Activated CD4-positive, alpha-beta T cell treated with anti-CD3 and anti-CD28 coated beads, Interleukin-2, Interleukin-4, amounts not matched to agents 100 ng/mL and 50 ng/mL, durations not matched to agents 16 hours and 8 hours (primary cell): ENCODE measurements around the gene CAMTA1.
A peak's percentile ranks its signal among the peaks of the same experiment; 100 is the strongest.

ENCODE experiments used
- DNase-seq: peaks from one replicate; pipeline ENCODE4 v3.0.0-alpha.2; 2020; ENCODE audit warnings: low spot score

Gene CAMTA1

DNA sequence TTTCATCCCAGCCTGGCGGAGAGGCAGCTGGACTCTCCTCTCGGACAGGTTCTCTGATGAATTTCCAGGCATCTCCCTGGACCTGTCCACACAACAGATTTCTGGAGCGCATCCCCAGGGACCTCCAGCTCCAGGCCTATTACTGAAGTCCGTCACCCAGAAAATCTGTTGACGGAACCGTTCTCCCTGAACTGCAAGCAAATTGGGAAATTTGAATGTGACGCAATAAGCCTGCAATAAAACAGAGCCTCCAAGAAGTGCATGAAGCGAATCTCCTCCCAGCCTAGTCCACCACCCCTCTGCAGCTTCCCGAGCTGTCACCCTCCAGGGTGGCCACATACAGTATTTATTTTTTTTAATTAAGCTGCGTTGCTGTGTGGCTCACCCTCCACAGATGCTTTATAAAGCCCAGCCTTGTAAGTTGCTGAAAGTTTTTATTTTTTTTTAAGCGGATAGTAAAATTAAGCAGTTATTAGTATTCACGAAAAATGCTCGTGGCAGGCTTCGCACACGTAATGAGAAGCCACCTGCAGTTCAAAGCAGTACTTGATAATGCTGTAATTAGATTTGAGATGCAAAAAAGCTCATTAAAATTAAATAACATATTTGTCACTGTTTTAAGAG is 173.3 kb downstream of the CAMTA1 start:
- no peak for DNase-seq

DNA sequence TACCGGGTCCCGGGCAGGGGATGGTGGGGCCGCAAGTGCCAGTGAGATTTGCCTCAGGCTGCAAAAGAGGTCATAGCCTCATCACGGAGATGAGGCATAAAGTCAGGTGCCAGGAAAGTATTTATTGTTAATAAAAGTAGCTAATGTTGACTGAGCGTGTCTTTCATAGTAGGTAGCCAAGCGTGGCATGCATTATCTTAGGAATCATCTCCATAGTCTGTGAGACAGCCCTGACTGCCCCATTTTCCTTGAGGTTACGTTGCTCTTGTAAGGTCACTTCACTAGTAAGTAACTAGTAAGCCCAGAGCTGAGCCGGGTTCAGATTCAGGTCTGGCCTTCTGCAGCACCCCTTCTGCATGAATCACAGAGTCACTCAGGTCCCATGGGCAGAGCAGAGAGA is 174.2 kb downstream of the CAMTA1 start:
- no peak for DNase-seq

DNA sequence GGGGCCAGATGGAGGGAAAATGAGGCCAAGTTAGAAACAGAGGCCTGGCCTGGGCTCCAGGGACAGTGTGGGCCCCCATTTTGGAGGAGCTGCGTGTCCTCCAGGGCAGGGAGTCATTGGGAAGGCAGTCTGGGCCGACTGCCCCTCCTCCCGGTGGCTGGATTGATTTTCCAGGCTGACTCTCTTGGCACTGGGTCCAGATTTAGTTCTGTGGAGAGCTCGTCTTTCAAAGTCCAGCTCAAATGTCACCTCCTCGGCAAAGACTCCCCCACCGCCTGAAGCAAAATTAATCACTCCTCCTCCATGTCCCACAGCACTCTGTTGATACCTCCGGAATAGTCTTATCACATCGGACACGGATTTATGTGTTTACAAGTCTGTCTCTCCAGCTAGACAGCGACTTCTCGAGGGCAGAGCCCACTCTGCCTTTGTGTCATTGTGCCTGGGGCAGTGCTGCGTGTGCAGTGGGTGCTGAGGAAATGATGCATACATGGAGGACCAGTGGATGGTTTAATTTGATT is 175.1 kb downstream of the CAMTA1 start:
- DNase-seq, result no peak

DNA sequence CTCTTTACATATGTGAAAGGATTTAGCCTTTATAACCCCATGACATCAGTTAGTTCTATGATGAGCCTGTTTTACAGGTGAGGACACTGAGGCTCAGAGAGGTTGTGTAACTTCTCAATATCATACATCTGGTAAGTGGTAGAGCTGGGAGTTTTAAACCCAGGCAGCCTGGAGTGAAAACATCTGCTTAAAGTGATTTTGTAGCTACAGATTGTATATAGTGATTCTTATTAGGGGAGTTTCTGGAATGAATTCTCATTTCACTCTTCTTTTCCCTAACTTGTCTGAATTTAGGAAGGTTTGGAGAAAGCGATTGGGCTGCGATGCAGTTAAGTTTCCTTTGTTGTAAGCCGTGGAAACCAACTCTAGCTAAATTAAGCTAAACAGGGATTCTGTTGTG is 175.6 kb downstream of the CAMTA1 start:
- DNase-seq, result no peak

DNA sequence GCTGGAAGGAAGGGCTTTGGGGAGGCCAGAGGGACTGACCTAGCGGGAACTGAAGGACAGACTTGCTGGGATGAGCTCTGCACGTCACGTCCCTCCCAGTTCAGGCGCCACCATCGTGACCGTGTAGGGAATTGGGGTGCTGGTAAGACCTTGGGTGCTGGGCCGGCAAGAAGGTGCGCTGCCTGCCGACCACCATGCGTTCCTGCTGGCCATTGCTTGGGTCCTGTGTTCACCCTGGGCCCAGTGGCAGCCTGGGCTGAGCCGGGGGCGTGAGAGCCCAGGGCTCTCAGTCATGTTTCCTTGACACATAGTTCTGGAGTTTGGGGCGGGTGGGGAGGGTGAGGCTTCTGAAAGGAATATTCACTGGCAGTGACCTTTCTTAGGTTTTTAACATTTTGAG is 176.0 kb downstream of the CAMTA1 start:
- no peak for DNase-seq

DNA sequence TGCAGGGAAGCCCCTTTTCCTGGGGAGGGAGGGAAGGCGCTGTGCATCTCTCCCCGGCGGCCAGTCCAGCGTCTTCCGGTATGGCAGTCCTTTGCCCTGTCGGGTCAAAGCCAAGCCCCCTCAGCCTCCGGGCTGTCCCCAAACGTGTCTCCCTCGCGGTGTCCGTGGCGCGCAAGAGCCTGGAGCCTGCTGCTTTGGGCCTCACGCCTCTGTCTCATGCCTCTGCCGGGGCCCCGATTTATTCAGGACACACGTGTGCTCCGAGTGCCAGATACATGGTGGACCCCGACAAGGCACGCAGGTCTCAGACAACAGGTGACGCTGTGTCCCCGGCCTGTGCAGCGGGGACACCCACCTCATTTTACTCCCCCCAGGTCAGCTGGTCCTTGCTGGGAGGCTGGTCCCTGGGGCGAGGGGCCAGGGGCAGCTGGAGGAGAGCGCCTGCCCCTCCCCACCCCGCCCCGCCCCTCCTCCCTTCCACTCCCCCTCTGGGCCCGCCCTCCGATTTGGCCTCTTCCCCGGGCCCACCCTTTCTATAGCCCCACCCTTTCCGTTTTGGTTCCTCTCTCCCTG is 176.7 kb downstream of the CAMTA1 start:
- DNase-seq, result no peak

DNA sequence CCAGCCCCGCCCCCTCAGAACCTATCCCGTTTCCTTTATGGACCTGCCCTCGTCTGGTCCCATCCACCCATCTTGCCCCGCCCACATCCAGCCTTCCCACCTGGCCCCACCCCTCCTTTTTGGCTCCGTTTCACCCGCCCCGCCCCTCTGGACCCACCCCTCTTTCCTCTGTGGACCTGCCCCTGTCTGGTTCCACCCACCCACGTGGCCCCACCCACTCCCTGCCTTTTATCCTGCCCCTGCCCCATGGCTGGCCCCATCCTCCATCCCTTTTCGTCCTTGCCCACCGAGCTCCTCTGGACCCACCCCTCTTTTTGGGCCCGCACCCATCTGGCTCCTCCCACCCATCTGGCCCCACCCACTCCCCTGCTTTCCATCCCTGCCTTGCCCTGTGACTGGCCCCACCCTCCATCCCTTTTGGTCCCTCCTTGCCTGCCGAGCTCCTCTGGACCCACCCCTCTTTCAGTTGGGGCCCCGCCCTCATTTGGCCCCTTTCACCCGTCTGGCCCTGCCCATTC is 177.3 kb downstream of the CAMTA1 start:
- DNase-seq, result peak; percentile 33

DNA sequence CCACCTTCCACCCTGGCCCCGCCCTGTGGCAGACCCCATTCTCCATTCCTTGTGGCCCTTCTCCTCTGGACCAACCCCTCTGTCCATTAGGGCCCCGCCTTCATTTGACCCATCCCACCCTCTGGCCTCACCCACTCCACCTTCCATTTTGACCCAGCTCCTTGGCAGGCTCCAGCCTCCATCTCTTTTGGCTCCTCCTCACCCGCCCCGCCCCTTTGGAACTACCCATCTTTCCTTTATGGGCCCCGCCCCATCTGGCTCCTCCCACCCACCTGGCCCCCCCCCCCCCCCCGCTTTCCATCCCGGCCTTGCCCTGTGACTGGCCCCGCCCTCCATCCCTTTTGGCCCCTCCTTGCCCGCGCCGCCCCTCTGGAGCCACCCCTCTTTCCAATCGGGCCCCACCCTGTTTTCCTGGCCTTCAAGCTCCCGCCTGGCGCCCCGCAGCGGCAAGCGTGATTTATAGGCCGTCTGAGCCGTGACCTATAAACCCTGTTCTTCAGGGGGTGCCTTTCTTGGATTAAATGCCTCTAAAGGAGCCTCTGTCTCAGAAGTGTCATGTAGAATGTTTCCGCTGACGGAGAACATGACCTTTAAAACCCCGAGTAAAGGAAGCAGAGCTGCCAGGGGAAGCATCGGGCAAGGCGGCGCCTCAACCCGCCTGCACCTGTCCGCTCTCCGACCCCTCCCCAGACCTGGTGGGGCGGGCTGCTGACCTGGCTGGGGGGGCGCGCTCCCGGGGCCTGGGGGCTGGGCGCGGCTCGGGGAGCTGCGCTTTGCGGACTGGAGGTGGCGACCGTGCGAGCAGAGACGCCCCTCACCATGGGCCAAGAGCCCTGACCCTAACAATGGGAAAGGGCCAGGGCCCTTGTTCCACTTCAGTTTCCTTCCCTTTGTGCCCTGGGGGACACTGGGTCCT is 178.0 kb downstream of the CAMTA1 start:
- peak; percentile 47 for DNase-seq

DNA sequence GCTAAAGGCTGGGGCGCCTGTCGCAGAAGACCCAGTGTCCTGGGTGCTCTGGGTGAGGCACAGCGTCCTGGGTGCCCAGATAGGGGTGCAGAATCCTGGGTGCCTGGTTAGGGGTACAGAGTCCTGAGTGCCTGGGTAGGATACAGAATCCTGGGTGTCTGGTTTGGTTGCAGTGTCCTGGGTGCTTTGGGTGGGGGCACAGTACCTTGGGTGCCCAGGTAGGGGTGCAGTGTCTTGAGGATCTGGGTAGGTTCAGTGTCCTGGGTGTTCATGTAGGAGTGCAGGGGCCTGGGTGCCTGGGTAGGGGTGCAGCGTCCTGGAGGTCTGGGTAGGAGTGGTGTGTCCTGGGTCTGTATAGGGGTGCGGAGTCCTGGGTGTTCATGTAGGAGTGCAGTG is 178.7 kb downstream of the CAMTA1 start:
- DNase-seq, result no peak

DNA sequence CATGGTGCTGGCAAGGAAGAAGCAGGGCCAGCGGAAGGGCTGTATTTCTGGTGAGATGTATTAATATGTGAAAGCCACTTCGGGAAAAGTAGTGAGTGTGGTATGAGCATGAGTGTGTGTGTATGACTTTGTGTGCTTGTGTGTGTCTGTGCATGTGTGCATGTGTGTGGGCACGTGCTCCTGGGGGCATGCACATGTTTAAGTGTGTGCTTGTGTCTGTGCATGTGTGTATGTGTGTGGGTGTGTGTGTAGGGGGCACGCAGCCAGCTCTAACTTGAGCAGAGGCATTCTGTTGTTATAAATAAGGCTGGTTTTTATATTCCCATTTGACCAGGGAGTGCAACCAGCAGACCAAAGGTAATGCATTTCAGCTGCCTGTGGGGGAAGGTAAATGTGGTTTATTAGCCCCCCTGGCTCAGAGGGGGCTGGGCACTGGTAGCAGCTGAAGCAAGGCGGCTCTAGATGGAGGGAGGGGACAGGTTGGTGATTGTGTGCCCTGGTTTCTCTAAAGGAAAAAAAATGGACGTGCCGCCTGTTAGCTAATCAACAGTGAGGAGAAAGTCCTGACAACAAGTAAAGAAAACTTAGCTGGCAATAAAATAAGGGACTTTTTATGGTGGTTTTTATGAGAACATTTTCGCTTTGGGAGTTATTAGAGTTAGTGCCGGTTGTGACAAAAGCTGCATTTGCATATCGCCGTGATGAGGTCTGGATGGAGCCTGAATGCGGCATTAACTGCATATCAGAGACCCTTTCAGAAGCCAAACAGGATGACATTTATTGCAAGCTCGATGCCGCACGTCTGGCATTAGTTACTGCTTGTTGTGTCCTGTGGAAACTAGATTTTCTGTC is 180.1 kb downstream of the CAMTA1 start:
- DNase-seq, result no peak

DNA sequence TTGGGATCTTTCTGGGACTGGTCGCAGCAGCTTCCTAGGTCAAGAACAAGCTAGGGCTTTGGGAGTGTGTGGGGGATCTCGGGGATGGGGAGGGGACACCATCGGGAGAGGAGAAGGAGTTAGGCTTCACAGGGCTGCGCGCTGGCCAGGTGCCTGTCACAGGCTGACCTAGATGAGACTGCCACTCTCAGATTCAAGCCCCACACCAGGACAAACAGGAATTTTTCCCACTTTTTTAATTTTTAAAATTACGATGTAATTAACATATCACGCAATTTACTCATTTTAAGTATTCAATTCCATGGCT is 180.6 kb downstream of the CAMTA1 start:
- DNase-seq, result no peak

DNA sequence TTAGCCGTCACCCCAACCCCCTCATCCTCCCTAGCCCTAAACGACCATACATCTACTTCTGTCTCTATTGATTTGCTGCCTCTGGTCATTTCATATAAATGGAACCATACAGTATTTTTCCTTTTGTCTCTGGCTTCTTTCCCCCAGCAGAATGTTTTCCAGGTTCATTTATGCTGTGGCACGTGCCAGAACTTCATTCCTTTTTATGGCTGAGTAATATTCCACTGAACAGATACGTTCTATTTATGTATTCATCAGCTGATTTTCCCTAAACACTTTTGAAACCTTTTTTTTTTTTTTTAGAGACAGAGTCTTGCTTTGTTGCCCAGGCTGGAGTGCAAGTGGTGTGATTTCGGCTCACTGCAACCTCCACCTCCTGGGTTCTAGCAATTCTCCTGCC is 181.1 kb downstream of the CAMTA1 start:
- DNase-seq, result no peak

DNA sequence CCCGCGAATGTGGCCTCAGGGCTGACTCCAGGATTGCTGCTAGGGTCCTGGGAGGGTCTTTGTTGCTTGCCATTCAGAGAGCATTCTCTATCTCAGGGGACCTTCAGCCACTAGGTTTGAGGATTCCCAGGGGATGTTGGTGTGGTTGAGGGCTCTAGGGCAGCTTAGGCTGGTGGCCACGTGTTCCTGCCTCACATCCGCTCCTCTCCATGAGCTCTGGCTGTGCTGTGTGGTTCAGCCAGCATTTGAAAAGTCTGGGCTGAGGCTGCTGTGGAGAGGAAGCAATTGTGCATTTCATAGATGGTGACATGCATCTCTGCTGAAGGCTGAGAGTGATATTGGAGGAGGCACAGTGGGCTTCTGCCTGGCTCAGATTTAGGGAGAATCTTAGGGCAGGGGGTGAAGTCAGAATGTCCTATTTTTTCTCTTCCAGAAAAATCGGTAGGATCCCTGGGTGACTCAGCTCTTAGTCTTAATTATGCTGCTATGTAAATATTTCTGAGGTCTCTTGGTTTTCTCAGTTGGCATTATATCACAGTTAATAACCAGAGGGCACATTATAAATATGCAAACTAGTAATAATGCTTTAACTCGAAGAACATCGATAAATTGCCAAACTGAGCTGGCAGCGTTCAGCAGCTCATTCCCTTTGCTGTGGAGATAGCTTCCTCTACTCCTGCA is 182.3 kb downstream of the CAMTA1 start:
- DNase-seq, result no peak

DNA sequence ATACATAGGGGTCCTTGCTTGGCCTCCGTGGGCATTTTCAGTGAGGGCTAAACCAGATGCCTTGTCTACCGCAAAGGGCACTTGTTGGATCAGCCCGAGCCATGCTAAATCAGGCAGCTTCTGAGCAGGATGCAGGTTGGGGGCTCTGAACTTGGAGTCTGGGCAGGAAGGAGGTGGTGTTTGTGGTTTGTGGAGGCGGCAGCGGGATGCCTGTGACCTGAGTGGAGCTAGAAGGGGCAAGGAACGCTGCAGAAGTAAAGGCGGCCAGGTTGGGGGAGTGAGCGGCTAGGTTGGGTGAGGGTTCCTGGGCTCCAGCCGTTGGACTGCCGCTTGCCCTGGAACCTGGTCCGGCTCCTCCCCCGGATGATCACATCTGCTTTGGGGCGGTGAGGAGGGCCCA is 183.9 kb downstream of the CAMTA1 start:
- DNase-seq, result peak; percentile 13

DNA sequence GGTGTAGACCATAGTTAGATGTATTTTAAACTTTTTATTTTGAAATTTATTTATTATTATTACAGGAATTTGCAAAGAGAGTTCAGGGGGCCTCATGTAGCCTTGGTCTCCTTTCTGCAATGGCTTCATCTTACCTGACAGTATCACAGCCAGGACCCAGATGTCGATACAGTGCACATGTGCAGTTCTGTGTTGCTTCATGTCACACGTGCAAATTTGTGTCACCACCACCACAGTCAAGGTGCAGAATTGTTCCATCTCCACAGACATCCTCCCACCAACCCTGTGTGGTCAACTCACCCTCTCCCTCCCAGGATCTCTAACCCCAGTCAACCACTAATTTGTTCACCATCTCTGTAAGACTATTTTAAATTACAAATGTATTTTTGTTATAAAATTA is 184.5 kb downstream of the CAMTA1 start:
- DNase-seq, result no peak

DNA sequence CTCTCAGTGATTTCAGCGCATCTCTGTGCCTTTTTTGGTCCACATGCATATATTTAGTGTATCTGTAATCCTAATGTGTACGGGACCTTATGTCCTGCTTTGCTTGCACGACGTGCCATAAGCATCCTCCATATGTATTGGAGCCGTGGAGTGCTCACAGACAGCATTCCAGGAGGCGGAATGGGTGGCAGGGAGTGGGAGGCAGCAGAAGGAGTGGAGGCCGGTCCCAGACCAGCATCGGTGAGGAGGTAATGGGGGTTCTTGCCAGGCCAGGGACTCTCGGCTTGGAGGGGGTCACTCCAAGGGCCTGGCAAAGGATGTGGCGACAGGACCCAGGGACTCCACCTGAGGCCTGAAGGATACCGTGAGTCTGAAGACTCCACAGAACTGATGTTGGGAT is 185.0 kb downstream of the CAMTA1 start:
- DNase-seq, result no peak

DNA sequence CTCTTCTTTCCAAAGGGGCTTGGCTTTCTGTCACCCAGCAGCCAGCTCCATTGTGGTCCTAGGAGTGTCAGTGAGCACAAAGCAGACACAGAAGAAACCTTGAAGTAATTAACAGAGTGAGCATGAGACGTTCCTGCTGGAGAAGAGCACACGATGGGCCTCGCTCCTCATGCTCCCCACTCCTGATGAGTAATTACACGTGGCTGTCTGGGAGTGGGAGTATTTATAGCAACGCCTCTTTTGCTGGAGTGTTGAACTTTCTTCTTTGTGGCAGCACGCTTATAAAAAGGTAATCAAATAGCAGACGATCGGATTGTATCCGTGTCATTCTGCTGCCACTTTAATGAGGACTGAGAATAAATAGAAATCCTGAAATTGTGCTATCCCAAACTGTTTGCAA is 185.8 kb downstream of the CAMTA1 start:
- no peak for DNase-seq

DNA sequence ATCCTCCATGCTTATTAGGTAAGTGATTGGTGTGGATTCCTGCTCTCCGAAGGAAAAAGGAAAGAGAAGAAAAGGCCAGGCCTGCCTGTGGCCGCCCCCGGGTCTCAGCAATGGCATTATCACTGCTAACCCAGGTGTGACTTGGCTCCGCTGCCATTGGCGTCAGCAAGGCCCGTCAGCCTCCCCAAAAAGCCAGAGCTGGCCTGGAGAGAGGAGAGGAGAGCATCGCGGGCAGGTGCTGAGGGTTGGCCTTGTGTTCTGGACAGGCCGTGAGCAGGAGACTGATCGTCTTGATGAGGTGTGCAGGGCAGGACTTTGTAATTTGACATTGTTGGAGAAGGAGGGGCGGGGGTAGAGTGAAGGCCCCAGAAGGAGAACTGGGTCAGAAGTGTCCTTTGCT is 186.4 kb downstream of the CAMTA1 start:
- no peak for DNase-seq

DNA sequence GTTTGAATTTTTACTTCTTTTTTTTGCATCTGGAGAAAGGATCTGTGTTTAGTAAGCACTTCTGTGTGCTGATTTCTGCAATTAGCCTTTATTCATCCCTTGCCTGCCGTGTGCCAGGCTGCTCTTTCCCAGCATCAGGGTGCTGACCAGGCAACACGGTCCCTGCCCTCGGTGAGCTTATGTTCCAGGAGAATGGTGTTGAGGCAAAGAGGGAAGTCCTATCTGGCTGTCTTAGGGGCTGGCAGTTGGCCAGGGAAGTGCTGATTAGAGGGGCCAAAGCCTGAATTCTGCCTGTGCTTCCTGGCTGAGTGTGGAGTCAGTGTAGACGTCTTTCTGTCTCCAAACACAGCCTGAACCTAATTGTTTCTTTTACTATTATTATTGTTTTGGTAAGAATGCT is 187.1 kb downstream of the CAMTA1 start:
- DNase-seq, result no peak

DNA sequence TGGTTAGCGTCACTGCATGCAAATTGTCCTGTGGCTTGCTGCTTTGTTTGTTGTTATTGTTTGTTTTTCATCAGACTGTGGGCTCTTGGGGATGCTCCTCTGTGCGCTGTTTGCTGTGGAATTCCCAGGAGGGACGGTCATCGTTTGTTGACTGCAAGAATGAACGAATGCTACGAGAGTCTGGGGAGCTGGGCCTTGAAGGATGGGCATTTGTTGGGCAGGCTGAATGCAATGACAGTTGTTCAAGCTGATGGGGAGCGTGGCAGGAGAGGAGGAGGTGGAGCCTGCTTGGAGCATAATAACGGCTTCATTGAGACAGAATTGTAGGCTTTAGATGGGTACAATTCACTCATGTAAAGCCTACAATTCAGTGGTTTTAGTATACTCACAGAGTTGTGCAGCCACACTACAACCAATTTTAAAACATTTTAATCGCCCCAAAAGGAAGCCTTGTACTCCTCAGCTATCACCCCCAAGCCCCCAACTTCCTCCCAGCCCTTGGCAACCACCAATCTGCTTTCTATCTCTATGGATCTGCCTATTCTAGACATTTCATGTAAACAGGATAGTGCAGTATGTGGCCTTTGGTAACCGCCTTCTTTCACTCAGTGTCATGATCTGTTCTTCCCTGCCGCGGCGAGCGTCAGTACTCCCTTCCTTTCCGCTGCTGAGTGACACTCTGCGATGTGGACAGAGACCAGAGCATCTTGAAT is 190.2 kb downstream of the CAMTA1 start:
- no peak for DNase-seq

DNA sequence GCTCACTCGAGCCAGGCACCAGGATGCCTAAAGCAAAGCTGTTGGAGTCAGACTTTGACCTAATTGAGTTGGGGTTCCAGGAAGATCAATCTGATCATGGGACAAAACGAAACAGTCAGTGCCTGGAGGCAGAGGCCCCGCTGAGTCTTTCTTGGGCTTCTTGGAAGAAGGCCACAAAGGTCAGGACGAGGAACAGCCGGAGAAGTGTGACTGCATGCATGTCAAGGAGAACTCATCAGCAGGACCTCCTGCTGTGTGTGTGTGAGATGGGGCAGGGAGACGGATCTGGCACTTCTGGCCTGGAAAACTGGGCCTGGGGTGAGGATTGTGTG is 190.8 kb downstream of the CAMTA1 start:
- DNase-seq, result no peak
